NCI-H345 treated with DMSO at 0.1 percent for 48 hours (cell line): ENCODE results near the gene INPP5E.

Experiments used
- DNase-seq: peaks from one replicate; lab custom pipeline; 2025; ENCODE audit not compliant: unreplicated experiment; lab: John Stamatoyannopoulos, UW

The INPP5E gene

GRCh38 chr9:136439481-136440408, at the start of gene INPP5E:
Gene INPP5E (minus strand): TSS chr9:136439845. CDS start chr9:136439419, 426 bp downstream.
- peak; percentile 19 for DNase-seq

- peak; percentile 43 for DNase-seq
These were observed 48.9 kb upstream of the INPP5E start for GRCh38 chr9:136488247-136489214.

- no peak for DNase-seq
These were observed 48.0 kb upstream of the INPP5E start for GRCh38 chr9:136487672-136488071.

- DNase-seq, result no peak
These were observed 47.4 kb upstream of the INPP5E start for GRCh38 chr9:136486823-136487620.

GRCh38 chr9:136486131-136486530, 46.5 kb upstream of the INPP5E start:
- no peak for DNase-seq

GRCh38 chr9:136485049-136486045, 45.7 kb upstream of the INPP5E start:
- DNase-seq, result peak; percentile 30

- no peak for DNase-seq
These were observed 44.8 kb upstream of the INPP5E start for GRCh38 chr9:136484153-136485048.

GRCh38 chr9:136483589-136484152, 44.0 kb upstream of the INPP5E start:
- DNase-seq, result peak; percentile 87

GRCh38 chr9:136482793-136483588, 43.3 kb upstream of the INPP5E start, which contains the start of gene SEC16A:
Gene SEC16A (minus strand): TSS chr9:136483040. CDS start chr9:136477615, 5,425 bp downstream.
- peak; percentile 97 for DNase-seq

GRCh38 chr9:136482046-136482792, 42.6 kb upstream of the INPP5E start:
- DNase-seq, result no peak

GRCh38 chr9:136481558-136481957, 41.9 kb upstream of the INPP5E start:
- DNase-seq, result no peak

GRCh38 chr9:136476369-136477150, 36.9 kb upstream of the INPP5E start:
- no peak for DNase-seq

GRCh38 chr9:136474974-136475865, 35.6 kb upstream of the INPP5E start:
- DNase-seq, result no peak

GRCh38 chr9:136474021-136474640, 34.5 kb upstream of the INPP5E start:
- no peak for DNase-seq
